Measurements from ENCODE around the gene SLC6A3.

Gene SLC6A3

GRCh38 chr5:1445313-1445688 is at the start of gene SLC6A3:
Gene SLC6A3, minus strand, starts transcription at chr5:1445440. Its CDS starts 2,243 bp downstream, at chr5:1443197.
- Mint-ChIP-seq H3K9me3 (peaks cover 4% of the 10 kb centered on the region), H3K36me3 (peaks cover 2% of the 10 kb centered on the region), H3K27ac (no peak within 1 kb of the TSS), H3K27me3 (peaks cover 68% of the 10 kb centered on the region), H3K4me1 (peaks cover 10% of the 10 kb centered on the region), H3K4me3 (peak within 1 kb of the TSS; percentile 53)
- ATAC-seq = peak; percentile 28

GRCh38 chr5:1493941-1494340 is 48.7 kb upstream of the SLC6A3 start:
- H3K27me3 Mint-ChIP-seq = no peaks in the 10 kb centered on the region
- H3K4me3 Mint-ChIP-seq = peak overlapping the region; percentile 87
- H3K27ac Mint-ChIP-seq = peak overlapping the region; percentile 97
- peaks cover 72% of the 10 kb centered on the region for H3K36me3 Mint-ChIP-seq
- H3K4me1 Mint-ChIP-seq = peaks cover 100% of the 10 kb centered on the region
- no peak for ATAC-seq
- H3K9me3 Mint-ChIP-seq = no peaks in the 10 kb centered on the region

GRCh38 chr5:1493413-1493812 is 48.2 kb upstream of the SLC6A3 start:
- Mint-ChIP-seq H3K36me3 (peaks cover 76% of the 10 kb centered on the region), H3K27me3 (no peaks in the 10 kb centered on the region), H3K4me1 (peaks cover 100% of the 10 kb centered on the region), H3K27ac (peak overlapping the region; percentile 97), H3K9me3 (no peaks in the 10 kb centered on the region), H3K4me3 (peak overlapping the region; percentile 87)
- no peak for ATAC-seq

DNA sequence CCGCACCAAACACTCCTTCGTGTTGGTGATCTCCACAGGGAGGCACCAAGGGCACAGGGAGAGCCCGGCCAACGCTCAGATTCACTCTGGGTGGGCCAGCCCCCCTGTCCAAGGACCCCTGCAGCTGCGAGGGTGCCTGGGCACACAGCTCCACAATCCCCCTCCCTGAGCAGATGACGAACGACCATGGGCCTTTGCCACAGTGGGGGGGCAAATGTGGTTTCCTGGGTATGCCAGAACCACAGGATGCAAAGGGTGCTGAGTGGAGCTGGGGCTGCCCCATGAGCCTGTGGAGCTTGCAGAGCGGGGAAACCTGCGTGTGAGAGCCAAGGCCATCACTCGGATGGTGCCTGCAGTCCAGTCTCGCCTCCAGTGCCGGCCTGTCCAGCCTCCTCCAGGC is 47.5 kb upstream of the SLC6A3 start:
- Mint-ChIP-seq H3K27ac (peak overlapping the region; percentile 97), H3K27me3 (no peaks in the 10 kb centered on the region), H3K36me3 (peaks cover 82% of the 10 kb centered on the region), H3K4me1 (peaks cover 100% of the 10 kb centered on the region), H3K9me3 (no peaks in the 10 kb centered on the region), H3K4me3 (peak overlapping the region; percentile 87)
- ATAC-seq = no peak

GRCh38 chr5:1490376-1490775 is 45.1 kb upstream of the SLC6A3 start:
- peak overlapping the region; percentile 87 for H3K4me3 Mint-ChIP-seq
- peaks cover 88% of the 10 kb centered on the region for H3K36me3 Mint-ChIP-seq
- no peaks in the 10 kb centered on the region for H3K27me3 Mint-ChIP-seq
- H3K27ac Mint-ChIP-seq = peak overlapping the region; percentile 97
- H3K9me3 Mint-ChIP-seq = no peaks in the 10 kb centered on the region
- H3K4me1 Mint-ChIP-seq = peaks cover 100% of the 10 kb centered on the region
- ATAC-seq = no peak

DNA sequence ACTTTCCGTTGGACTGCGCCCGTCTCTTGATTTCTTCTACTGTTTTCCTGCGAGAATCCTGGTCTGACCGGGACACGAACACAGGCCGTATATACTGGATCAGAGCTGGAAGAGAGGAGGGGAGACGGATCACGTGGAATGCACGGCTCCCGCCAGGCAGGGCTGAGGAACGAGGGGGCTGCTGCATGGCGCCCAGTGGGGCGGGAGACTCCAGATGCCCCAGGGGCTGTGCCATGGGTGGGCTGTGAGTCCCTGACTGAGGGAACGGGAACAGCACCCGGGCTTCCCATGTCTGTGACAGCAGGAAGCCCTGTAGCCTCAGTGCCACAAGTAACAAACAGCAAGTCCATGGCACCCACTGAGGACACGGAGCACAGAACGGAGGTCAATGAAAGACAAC is 44.5 kb upstream of the SLC6A3 start:
- peak overlapping the region; percentile 87 for H3K4me3 Mint-ChIP-seq
- peaks cover 100% of the 10 kb centered on the region for H3K4me1 Mint-ChIP-seq
- peak overlapping the region; percentile 97 for H3K27ac Mint-ChIP-seq
- no peak for ATAC-seq
- peaks cover 93% of the 10 kb centered on the region for H3K36me3 Mint-ChIP-seq
- H3K9me3 Mint-ChIP-seq = no peaks in the 10 kb centered on the region
- no peaks in the 10 kb centered on the region for H3K27me3 Mint-ChIP-seq

DNA sequence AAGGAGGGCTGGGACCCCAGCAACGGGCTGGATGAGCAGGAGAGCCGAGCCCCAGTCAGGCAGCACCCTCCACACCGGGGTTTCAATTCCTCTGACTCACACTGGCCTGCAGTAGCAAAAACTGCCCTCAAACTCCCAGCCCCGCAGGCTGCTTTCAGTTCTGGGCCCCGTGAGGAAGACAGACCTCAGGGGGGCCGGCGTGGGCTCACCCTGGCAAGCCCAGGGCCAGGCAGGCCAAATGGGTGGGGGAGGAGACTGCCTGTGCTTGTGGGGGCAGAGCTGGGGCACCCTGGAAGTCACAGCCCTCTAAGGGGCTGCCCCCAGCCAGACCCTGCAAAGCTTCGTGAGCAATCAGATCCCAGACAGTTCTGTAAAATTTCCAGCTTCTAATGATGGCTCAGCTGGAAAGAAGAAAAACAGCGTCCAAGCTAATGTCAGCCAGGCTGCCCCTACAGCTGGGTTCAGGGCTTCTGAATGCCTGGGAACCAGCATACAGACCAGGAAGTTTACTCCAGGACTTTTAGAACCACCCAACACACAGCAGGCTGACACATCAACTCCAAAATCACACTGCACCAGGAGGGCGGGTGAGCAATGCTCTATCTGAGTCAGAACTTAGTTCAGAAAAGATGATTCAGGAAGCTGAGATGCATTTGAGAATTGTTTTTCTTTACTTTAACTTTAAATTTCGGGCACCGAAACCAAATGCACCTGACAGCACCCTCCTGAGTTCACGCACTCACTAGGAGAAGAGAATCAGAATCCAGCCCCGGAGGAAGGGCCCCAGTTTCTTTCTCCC is 43.8 kb upstream of the SLC6A3 start:
- no peaks in the 10 kb centered on the region for H3K27me3 Mint-ChIP-seq
- H3K27ac Mint-ChIP-seq = peak overlapping the region; percentile 97
- H3K4me1 Mint-ChIP-seq = peaks cover 100% of the 10 kb centered on the region
- peaks cover 90% of the 10 kb centered on the region for H3K36me3 Mint-ChIP-seq
- peak; percentile 71 for ATAC-seq
- H3K4me3 Mint-ChIP-seq = peak overlapping the region; percentile 87
- no peaks in the 10 kb centered on the region for H3K9me3 Mint-ChIP-seq

- Mint-ChIP-seq H3K4me1 (peaks cover 96% of the 10 kb centered on the region), H3K4me3 (peak overlapping the region; percentile 74), H3K36me3 (peaks cover 85% of the 10 kb centered on the region), H3K9me3 (no peaks in the 10 kb centered on the region), H3K27me3 (no peaks in the 10 kb centered on the region), H3K27ac (peak overlapping the region; percentile 97)
- no peak for ATAC-seq
Observed at GRCh38 chr5:1487079-1487764, 42.0 kb upstream of the SLC6A3 start.

DNA sequence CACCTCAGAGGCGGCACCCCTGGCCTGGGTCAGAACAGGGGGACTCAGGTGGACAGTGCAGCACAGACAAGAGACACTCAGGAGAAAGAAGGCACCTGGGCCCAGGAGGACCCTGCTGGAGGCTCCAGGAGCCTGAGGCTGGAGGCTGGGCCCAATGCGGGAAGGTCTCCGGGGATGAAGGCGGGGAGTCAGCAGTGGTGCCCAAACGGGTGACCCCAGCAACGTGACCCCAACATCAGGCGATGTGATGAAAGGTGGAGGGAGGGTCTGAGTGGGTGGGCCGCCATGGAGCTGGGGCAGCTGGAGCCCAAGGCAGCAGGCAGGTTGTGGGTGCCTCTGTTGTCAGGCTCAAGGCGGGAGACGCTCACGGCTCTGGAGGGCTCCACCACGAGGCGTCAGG is 41.0 kb upstream of the SLC6A3 start:
- no peak for ATAC-seq
- Mint-ChIP-seq H3K9me3 (no peaks in the 10 kb centered on the region), H3K27me3 (no peaks in the 10 kb centered on the region), H3K36me3 (peaks cover 85% of the 10 kb centered on the region), H3K4me1 (peaks cover 96% of the 10 kb centered on the region), H3K4me3 (peak overlapping the region; percentile 36), H3K27ac (peak overlapping the region; percentile 97)

- Mint-ChIP-seq H3K4me3 (peak overlapping the region; percentile 72), H3K27me3 (no peaks in the 10 kb centered on the region), H3K27ac (peak overlapping the region; percentile 97), H3K4me1 (peaks cover 96% of the 10 kb centered on the region), H3K36me3 (peaks cover 83% of the 10 kb centered on the region), H3K9me3 (no peaks in the 10 kb centered on the region)
- ATAC-seq = no peak
Observed at GRCh38 chr5:1485579-1486118, 40.4 kb upstream of the SLC6A3 start.

DNA sequence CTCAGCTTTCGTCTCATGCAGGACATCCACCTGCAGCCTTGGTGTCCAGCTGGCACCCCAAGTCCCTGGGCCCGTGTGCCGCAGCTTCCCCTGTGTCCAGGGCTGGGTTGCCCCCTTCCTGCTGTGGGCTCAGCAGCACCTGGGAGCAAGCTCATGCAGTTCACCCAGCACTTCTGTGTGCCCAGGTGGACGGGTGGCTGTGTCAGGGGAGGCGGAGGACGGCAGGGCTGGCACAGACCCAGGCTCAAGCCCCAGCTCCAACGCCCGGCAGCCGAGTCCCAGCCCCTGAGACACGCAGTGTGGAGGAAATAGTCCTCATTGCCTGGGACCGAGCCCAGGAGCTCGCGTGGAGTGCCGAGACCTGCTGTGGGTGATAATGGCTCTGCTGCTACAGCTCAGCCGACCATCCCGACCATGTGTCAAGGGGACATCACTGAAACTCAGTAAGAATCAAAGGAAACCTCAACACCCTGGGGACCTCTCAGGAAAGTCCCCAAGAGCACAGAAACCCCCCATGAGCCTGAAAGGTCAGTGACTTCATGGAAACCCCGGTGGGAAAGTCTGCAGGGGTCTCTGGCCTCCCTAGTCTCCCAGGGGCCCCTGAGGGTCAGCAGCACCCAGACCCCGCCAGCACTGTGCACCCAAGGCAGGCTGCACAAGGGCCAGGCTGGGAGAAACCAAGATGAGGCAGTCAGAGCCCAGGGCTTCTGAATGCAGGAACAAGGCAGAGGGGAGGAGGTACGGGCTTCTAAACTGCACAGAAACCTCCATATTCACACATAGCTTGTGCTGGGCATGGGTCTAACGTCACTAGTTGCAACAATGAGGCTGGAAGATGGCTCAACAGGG is 39.7 kb upstream of the SLC6A3 start:
- peak overlapping the region; percentile 72 for H3K4me3 Mint-ChIP-seq
- peaks cover 83% of the 10 kb centered on the region for H3K36me3 Mint-ChIP-seq
- peak overlapping the region; percentile 97 for H3K27ac Mint-ChIP-seq
- H3K9me3 Mint-ChIP-seq = no peaks in the 10 kb centered on the region
- no peaks in the 10 kb centered on the region for H3K27me3 Mint-ChIP-seq
- ATAC-seq = peak; percentile 82
- H3K4me1 Mint-ChIP-seq = peaks cover 96% of the 10 kb centered on the region

- ATAC-seq = no peak
- peaks cover 76% of the 10 kb centered on the region for H3K36me3 Mint-ChIP-seq
- peaks cover 96% of the 10 kb centered on the region for H3K4me1 Mint-ChIP-seq
- H3K9me3 Mint-ChIP-seq = no peaks in the 10 kb centered on the region
- H3K27me3 Mint-ChIP-seq = no peaks in the 10 kb centered on the region
- peak overlapping the region; percentile 72 for H3K4me3 Mint-ChIP-seq
- H3K27ac Mint-ChIP-seq = peak overlapping the region; percentile 97
Observed at GRCh38 chr5:1483856-1484729, 38.9 kb upstream of the SLC6A3 start.

DNA sequence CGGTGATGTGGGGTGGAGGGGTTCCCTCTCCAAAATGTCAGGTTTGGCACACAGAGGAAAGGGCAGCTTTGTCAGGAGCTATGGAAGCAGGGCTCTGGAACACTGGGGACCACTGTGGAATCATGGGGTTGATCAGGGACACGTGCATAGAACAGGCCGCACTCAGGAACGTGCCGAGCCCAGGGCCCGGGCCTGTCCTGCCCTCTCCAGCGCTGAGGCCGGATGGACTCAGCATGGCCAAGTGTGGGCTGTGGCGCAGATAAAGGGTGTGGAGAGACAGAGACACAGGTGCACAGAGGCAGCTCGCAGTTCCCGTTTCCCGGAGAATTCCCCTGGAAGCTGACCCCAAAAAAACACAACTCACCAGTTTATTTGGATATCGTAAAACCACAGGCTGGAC is 37.8 kb upstream of the SLC6A3 start:
- no peak for ATAC-seq
- peak overlapping the region; percentile 97 for H3K27ac Mint-ChIP-seq
- H3K4me1 Mint-ChIP-seq = peaks cover 93% of the 10 kb centered on the region
- H3K27me3 Mint-ChIP-seq = no peaks in the 10 kb centered on the region
- H3K36me3 Mint-ChIP-seq = peaks cover 75% of the 10 kb centered on the region
- H3K4me3 Mint-ChIP-seq = peak overlapping the region; percentile 29
- H3K9me3 Mint-ChIP-seq = no peaks in the 10 kb centered on the region

DNA sequence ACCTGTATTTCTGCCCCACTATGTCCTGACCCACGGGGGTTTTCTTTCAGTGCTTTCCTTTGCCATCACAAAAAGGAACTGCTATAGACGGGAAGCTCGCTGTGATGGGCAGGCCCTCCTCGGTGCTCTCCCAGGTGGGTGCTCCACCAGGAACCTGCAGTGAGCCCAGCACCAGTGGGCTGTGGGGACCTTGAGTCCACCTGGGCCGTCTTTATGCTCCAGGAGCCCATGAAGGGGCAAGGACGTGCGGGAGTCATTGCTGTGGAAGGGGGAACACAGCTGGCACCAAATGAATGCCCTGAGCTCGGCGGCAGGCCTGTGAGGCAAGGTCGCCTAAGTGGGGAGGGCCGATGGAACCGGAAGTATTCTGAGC is 36.7 kb upstream of the SLC6A3 start:
- Mint-ChIP-seq H3K9me3 (no peaks in the 10 kb centered on the region), H3K4me1 (peaks cover 87% of the 10 kb centered on the region), H3K36me3 (peaks cover 73% of the 10 kb centered on the region), H3K27ac (peak overlapping the region; percentile 97), H3K27me3 (no peaks in the 10 kb centered on the region), H3K4me3 (peak overlapping the region; percentile 70)
- ATAC-seq = no peak

Measured in stimulated activated memory B cell treated with anti-CD40 and anti-IgM and Interleukin-4, amounts not matched to agents 10 μg/mL and 1 μg/mL and 100 μg/mL, for 72 hours (primary cell).